ENCODE data around the gene LIN54. TPM values are rescaled to one million over a fixed set of nuclear protein-coding genes. Genes with fewer than 3 reads are reported as not detected.
"Not testable (repeated sequence)": the region's sequence is repeated elsewhere in the genome, so short reads cannot be mapped to it uniquely, and the experiment has no call there.

LIN54 gene
- total and polyA plus RNA-seq, 3 donors from 2014 or later, result 13.2 to 14.6 (median 14.5) TPM

DNA sequence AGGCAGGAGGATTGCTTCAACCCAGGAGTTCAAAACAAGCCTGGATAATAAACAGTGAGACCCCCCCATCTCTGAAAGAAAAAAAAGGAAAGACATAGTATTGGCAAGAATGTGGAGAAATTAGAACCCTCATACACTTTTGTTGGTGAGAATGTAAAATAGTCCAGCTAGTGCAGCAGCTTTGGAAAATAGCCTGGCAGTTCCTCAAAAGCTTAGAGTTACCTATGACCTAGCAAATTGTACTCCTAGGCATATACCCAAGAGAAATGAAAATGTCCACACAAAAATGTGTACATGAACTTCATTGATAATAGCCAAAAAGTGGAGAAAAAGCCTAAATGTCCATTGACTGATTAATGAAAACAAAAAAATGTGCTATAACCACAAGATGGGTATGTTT is 88.8 kb downstream of the LIN54 start:
- H3K27ac ChIP-seq, result no peak overlapping the region
- H3K27me3 ChIP-seq, result no peaks in the 10 kb centered on the region
- no peak overlapping the region for H3K4me3 ChIP-seq
- no peaks in the 10 kb centered on the region for H3K36me3 ChIP-seq (ENCODE audit: low read depth, missing control alignments)
- no peaks in the 10 kb centered on the region for H3K9me3 ChIP-seq
- no peaks in the 10 kb centered on the region for H3K4me1 ChIP-seq
- DNase-seq, result no peak
- intact Hi-C loops (cut with DNase I; ENCODE audit: low total_unique reads), result no loop called here
- TF ChIP-seq, protein P1, sequence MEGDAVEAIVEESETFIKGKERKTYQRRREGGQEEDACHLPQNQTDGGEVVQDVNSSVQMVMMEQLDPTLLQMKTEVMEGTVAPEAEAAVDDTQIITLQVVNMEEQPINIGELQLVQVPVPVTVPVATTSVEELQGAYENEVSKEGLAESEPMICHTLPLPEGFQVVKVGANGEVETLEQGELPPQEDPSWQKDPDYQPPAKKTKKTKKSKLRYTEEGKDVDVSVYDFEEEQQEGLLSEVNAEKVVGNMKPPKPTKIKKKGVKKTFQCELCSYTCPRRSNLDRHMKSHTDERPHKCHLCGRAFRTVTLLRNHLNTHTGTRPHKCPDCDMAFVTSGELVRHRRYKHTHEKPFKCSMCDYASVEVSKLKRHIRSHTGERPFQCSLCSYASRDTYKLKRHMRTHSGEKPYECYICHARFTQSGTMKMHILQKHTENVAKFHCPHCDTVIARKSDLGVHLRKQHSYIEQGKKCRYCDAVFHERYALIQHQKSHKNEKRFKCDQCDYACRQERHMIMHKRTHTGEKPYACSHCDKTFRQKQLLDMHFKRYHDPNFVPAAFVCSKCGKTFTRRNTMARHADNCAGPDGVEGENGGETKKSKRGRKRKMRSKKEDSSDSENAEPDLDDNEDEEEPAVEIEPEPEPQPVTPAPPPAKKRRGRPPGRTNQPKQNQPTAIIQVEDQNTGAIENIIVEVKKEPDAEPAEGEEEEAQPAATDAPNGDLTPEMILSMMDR (IDR thresholded peaks at IDR 0.05), result no peak
- no peak for TF ChIP-seq POLR2A (IDR thresholded peaks at IDR 0.05)

DNA sequence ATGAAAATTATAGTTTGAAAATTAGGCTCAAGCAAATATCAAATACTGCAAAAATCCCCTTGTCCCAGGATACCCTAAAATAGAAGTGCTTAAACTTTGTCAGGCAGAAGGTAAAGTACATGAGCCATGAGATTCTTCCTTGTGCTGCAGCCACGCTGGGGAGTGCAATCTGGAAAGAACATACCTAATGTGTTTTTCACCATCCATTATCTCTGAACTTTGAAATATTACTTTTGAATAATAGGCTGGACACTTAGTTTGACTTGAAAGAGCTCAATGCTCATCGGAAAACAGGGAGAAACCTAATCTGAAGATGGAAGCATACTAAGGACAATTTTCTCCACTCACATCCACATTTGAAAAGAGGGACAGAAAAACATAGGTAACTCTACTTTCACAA is 91.2 kb downstream of the LIN54 start:
- Histone ChIP-seq H3K4me1 (no peaks in the 10 kb centered on the region), H3K4me3 (no peak overlapping the region), H3K27ac (no peak overlapping the region), H3K27me3 (no peaks in the 10 kb centered on the region), H3K9me3 (no peaks in the 10 kb centered on the region), H3K36me3 (ENCODE audit: low read depth, missing control alignments) (no peaks in the 10 kb centered on the region)
- 76 to 78% methylated on average over 2 of the region's 2 CpGs for WGBS, 2 donors
- TF ChIP-seq, protein P1 (IDR thresholded peaks at IDR 0.05), result no peak
- no peak for TF ChIP-seq POLR2A (IDR thresholded peaks at IDR 0.05)
- no peak for DNase-seq
- intact Hi-C loops (cut with DNase I; ENCODE audit: low total_unique reads), result no loop called here

DNA sequence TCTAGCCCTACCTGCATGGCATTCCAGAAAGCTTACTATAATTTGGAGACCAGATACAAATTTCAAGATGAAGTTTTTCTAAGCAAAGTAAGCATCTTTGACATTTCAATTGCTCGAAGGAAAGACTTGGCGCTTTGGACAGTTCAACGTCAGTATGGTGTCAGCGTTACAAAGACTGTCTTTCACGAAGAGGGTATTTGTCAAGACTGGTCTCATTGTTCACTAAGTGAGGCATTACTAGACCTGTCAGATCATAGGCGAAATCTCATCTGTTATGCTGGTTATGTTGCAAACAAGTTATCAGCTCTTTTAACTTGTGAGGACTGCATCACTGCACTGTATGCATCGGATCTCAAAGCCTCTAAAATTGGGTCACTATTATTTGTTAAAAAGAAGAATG is 92.5 kb downstream of the LIN54 start:
- intact Hi-C loops (cut with DNase I; ENCODE audit: low total_unique reads), result no loop called here
- no peak for TF ChIP-seq POLR2A (IDR thresholded peaks at IDR 0.05)
- TF ChIP-seq, protein P1 (IDR thresholded peaks at IDR 0.05), result no peak
- no peak for DNase-seq
- Histone ChIP-seq H3K4me3 (no peak overlapping the region), H3K4me1 (no peaks in the 10 kb centered on the region), H3K9me3 (no peaks in the 10 kb centered on the region), H3K36me3 (ENCODE audit: low read depth, missing control alignments) (no peaks in the 10 kb centered on the region), H3K27ac (no peak overlapping the region), H3K27me3 (no peaks in the 10 kb centered on the region)
- WGBS, 2 donors, result 94 to 95% methylated on average over 7 of the region's 7 CpGs

GRCh38 chr4:82913968-82914367 is 96.7 kb downstream of the LIN54 start:
- intact Hi-C loops (cut with DNase I; ENCODE audit: low total_unique reads); H3K9me3 ChIP-seq; DNase-seq; H3K4me3 ChIP-seq; H3K27ac ChIP-seq; H3K4me1 ChIP-seq; H3K27me3 ChIP-seq; H3K36me3 ChIP-seq (ENCODE audit: low read depth, missing control alignments): not testable (repeated sequence)
- 92 to 96% methylated on average over 2 of the region's 2 CpGs for WGBS, 2 donors

DNA sequence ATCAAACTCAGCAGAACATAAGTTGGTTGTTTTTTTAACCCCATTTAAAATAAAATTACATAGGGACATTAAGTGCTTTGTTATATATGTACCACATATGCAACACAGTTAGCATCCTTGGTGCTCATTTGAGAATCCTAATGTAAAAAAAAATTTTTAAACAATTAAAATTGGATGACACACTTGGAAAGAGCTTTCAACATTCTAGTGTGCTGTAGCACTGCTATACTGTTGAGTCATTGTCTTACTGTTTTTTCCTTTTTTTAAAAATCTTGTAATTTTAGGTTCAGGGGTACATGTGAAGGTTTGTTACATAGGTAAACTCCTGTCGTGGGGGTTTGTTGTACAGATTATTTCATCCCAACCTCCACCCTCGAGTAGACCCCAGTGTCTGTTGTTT is 97.3 kb downstream of the LIN54 start:
- intact Hi-C loops (cut with DNase I; ENCODE audit: low total_unique reads), result no loop called here
- H3K27me3 ChIP-seq, result no peaks in the 10 kb centered on the region
- no peaks in the 10 kb centered on the region for H3K4me1 ChIP-seq
- H3K9me3 ChIP-seq, result no peaks in the 10 kb centered on the region
- TF ChIP-seq POLR2A (IDR thresholded peaks at IDR 0.05), result no peak
- TF ChIP-seq, protein P1 (IDR thresholded peaks at IDR 0.05), result no peak
- no peak for DNase-seq
- no peak overlapping the region for H3K27ac ChIP-seq
- H3K4me3 ChIP-seq, result no peak overlapping the region
- 48% methylated on average over 2 of the region's 2 CpGs for WGBS, 2 donors
- no peaks in the 10 kb centered on the region for H3K36me3 ChIP-seq (ENCODE audit: low read depth, missing control alignments)

All from testis (tissue), 3 donors.